ENCODE measurements around the gene LRMDA.

DNA sequence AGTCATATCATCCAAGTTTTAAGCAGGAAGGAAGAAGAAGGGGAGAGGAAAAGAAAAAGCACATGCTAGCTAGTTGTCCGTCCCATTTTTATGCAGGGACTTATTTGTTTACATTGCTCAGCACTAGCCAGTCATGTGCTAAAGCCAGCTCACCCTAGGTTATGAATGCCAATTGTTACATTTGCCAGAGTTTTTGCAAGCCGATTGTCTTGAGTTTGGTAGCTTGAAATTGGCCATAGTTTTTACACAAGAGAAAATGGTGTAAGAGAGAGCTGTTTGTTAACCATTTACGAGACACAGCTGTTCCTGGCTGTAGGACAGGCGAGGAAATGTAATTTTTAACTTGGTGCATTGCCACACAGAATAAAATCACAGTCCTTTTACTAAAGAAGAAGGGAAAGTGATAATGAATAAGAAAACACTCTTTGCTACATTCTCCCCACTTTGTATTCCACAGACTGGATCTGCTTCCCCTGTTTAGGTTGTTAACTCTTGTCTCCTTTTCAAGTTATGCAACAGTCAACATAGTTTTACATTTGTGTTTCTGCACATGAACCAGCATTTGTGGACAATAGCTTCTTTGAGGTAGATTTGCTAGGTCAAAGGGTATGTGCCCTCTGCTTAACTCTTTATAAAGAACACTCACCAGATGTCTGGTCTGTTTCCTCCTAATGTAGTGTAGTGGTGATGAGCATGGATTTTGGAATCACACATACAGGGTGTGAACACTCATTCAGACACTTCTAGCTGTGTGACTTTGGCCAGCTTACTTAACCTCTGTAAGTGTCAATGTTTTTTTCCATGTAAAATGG is 357.2 kb downstream of the LRMDA start:
- no peak for TF ChIP-seq POLR2A (IDR thresholded peaks at IDR 0.05)
- TF ChIP-seq, protein P1, sequence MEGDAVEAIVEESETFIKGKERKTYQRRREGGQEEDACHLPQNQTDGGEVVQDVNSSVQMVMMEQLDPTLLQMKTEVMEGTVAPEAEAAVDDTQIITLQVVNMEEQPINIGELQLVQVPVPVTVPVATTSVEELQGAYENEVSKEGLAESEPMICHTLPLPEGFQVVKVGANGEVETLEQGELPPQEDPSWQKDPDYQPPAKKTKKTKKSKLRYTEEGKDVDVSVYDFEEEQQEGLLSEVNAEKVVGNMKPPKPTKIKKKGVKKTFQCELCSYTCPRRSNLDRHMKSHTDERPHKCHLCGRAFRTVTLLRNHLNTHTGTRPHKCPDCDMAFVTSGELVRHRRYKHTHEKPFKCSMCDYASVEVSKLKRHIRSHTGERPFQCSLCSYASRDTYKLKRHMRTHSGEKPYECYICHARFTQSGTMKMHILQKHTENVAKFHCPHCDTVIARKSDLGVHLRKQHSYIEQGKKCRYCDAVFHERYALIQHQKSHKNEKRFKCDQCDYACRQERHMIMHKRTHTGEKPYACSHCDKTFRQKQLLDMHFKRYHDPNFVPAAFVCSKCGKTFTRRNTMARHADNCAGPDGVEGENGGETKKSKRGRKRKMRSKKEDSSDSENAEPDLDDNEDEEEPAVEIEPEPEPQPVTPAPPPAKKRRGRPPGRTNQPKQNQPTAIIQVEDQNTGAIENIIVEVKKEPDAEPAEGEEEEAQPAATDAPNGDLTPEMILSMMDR (IDR thresholded peaks at IDR 0.05): no peak
